ENCODE data around the gene MOCS3.

DNA sequence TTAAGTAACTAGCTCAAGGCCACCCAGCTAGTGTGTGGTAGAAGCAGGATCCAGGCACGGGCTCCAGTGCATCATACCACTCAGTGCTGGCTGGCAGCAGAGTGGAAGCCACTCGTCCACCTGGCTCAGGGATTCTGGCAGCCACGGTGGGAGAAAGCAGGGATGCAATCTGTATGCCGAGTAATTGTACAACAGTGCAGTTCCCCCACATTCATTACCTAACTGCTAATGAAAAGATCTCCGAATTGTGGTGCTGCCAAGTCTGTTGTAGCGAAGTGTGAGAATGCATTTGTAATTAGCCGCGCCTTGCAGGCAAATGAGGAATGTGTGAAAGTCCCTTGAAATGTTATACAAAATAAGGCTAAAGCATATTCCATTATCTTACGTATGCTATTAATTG lies 35.3 kb downstream of the MOCS3 start:
- TF ChIP-seq, protein P1, sequence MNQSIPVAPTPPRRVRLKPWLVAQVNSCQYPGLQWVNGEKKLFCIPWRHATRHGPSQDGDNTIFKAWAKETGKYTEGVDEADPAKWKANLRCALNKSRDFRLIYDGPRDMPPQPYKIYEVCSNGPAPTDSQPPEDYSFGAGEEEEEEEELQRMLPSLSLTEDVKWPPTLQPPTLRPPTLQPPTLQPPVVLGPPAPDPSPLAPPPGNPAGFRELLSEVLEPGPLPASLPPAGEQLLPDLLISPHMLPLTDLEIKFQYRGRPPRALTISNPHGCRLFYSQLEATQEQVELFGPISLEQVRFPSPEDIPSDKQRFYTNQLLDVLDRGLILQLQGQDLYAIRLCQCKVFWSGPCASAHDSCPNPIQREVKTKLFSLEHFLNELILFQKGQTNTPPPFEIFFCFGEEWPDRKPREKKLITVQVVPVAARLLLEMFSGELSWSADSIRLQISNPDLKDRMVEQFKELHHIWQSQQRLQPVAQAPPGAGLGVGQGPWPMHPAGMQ (IDR thresholded peaks at IDR 0.05; ENCODE audit: borderline replicate concordance), result no peak
- TF ChIP-seq MYC (IDR thresholded peaks at IDR 0.05; ENCODE audit: insufficient read depth, insufficient read length, insufficient replicate concordance, low read length, severe bottlenecking) (no peak), FOS (IDR thresholded peaks at IDR 0.05; ENCODE audit: borderline replicate concordance, extremely low read depth, insufficient read length) (no peak), JUNB (IDR thresholded peaks at IDR 0.05) (no peak), NR2C2 (IDR thresholded peaks at IDR 0.05; ENCODE audit: borderline replicate concordance, control insufficient read depth, insufficient read length, low read depth) (no peak), TCF7 (IDR thresholded peaks at IDR 0.05; ENCODE audit: borderline replicate concordance) (no peak), SPI1 (IDR thresholded peaks at IDR 0.05; ENCODE audit: borderline replicate concordance, insufficient read depth, low read depth, low read length) (no peak), IKZF1 (conservative IDR thresholded peaks at IDR 0.05) (no peak), EGR1 (IDR thresholded peaks at IDR 0.05; ENCODE audit: borderline replicate concordance in 1 of 2, low read depth in 2 of 2, low read length in 2 of 2) (no peak), CHD2 (IDR thresholded peaks at IDR 0.05; ENCODE audit: borderline replicate concordance, low read depth, low read length) (no peak)
- TF ChIP-seq, protein P2, sequence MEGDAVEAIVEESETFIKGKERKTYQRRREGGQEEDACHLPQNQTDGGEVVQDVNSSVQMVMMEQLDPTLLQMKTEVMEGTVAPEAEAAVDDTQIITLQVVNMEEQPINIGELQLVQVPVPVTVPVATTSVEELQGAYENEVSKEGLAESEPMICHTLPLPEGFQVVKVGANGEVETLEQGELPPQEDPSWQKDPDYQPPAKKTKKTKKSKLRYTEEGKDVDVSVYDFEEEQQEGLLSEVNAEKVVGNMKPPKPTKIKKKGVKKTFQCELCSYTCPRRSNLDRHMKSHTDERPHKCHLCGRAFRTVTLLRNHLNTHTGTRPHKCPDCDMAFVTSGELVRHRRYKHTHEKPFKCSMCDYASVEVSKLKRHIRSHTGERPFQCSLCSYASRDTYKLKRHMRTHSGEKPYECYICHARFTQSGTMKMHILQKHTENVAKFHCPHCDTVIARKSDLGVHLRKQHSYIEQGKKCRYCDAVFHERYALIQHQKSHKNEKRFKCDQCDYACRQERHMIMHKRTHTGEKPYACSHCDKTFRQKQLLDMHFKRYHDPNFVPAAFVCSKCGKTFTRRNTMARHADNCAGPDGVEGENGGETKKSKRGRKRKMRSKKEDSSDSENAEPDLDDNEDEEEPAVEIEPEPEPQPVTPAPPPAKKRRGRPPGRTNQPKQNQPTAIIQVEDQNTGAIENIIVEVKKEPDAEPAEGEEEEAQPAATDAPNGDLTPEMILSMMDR (IDR thresholded peaks at IDR 0.05 in 2 of 3, conservative IDR thresholded peaks at IDR 0.05 in 1 of 3; ENCODE audit: control insufficient read depth in 2 of 3, extremely low read depth in 1 of 3, insufficient read depth in 1 of 3, low read depth in 3 of 3, low read length in 3 of 3), result no peak
- TF ChIP-seq, protein P3, sequence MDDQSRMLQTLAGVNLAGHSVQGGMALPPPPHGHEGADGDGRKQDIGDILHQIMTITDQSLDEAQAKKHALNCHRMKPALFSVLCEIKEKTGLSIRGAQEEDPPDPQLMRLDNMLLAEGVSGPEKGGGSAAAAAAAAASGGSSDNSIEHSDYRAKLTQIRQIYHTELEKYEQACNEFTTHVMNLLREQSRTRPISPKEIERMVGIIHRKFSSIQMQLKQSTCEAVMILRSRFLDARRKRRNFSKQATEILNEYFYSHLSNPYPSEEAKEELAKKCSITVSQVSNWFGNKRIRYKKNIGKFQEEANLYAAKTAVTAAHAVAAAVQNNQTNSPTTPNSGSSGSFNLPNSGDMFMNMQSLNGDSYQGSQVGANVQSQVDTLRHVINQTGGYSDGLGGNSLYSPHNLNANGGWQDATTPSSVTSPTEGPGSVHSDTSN (IDR thresholded peaks at IDR 0.05; ENCODE audit: insufficient replicate concordance, low read depth, low read length), result no peak
